KMS-11 (cell line): Measurements from ENCODE around the gene IRGC.

ENCODE experiments used
- H2AFZ ChIP-seq: fragments of 200-600 bp; sonication (generic); 2 replicates; pipeline ENCODE4 v1.6.1; 2016; ENCODE audit warnings: antibody characterized with exemption, mixed run types, low read depth
- H3K27ac ChIP-seq: fragments of 200-600 bp; sonication (generic); 2 replicates; pipeline ENCODE4 v1.6.1; 2016; ENCODE audit warnings: mild to moderate bottlenecking, mixed run types
- H3K27me3 ChIP-seq: fragments of 200-600 bp; sonication (generic); 2 replicates; pipeline ENCODE4 v1.6.1; 2017; ENCODE audit warnings: mild to moderate bottlenecking, low read depth, mixed run types, moderate library complexity; ENCODE audit not compliant: insufficient read depth
- H3K36me3 ChIP-seq: fragments of 200-600 bp; sonication (generic); 2 replicates; pipeline ENCODE4 v1.6.1; 2017; ENCODE audit warnings: mild to moderate bottlenecking, mixed run types; ENCODE audit not compliant: insufficient read depth
- H3K4me1 ChIP-seq: fragments of 200-600 bp; sonication (generic); 2 replicates; pipeline ENCODE4 v1.6.1; 2016; ENCODE audit warnings: mild to moderate bottlenecking, low read depth, mixed run types; ENCODE audit not compliant: poor library complexity, severe bottlenecking
- H3K4me2 ChIP-seq: fragments of 200-600 bp; sonication (generic); 2 replicates; pipeline ENCODE4 v1.7.0; 2016; ENCODE audit warnings: mild to moderate bottlenecking, mixed run types
- H3K4me3 ChIP-seq: fragments of 200-600 bp; sonication (generic); IDR thresholded peaks from 2 replicates; pipeline ENCODE4 v1.6.1; 2017; ENCODE audit warnings: low read depth, low read length, mixed read lengths; ENCODE audit not compliant: insufficient read depth
- H3K79me2 ChIP-seq: fragments of 200-600 bp; sonication (generic); 2 replicates; pipeline ENCODE4 v1.6.1; 2016; ENCODE audit warnings: low read depth, mixed run types; ENCODE audit not compliant: insufficient read depth
- H3K9ac ChIP-seq: fragments of 200-600 bp; sonication (generic); 2 replicates; pipeline ENCODE4 v1.6.1; 2016; ENCODE audit warnings: mild to moderate bottlenecking, mixed run types
- H4K20me1 ChIP-seq: fragments of 200-600 bp; sonication (generic); 2 replicates; pipeline ENCODE4 v1.6.1; 2016; ENCODE audit warnings: mild to moderate bottlenecking, mixed run types; ENCODE audit not compliant: insufficient read depth
- TF ChIP-seq, protein P1 (sequence below): fragments of 200-600 bp; sonication (generic); conservative IDR thresholded peaks from 2 replicates; pipeline ENCODE4 v1.6.1; 2017; ENCODE audit warnings: low read depth, mild to moderate bottlenecking, antibody characterized with exemption, low read length, moderate library complexity, mixed read lengths

IRGC gene

DNA sequence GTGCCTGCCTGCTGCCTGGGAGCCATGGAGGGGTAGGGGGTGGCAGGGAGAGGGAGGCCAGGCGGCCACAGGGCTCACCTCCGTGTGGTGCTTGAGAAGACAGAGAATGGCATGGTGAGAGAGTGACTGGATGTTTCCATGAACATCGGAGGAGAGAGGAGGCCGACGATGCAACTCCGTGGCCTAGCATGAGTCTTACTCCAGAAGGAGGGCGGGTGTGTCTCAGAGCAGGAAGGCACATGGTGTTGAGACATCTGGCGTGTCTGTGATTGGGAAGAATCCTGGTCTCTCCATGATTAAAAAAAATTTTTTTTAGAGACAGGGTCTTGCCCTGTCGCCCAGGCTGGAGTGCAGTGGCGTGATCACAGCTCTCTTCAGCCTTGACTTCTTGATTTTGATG, 5.1 kb downstream of the IRGC start:
- H3K36me3 ChIP-seq = no peaks in the 10 kb centered on the region
- no peaks in the 10 kb centered on the region for H3K27me3 ChIP-seq
- H3K4me1 ChIP-seq = no peaks in the 10 kb centered on the region
- H4K20me1 ChIP-seq = no peaks in the 10 kb centered on the region
- no peak overlapping the region for H3K4me3 ChIP-seq
- no peak overlapping the region for H3K27ac ChIP-seq
- no peak overlapping the region for H2AFZ ChIP-seq
- TF ChIP-seq, protein P1, sequence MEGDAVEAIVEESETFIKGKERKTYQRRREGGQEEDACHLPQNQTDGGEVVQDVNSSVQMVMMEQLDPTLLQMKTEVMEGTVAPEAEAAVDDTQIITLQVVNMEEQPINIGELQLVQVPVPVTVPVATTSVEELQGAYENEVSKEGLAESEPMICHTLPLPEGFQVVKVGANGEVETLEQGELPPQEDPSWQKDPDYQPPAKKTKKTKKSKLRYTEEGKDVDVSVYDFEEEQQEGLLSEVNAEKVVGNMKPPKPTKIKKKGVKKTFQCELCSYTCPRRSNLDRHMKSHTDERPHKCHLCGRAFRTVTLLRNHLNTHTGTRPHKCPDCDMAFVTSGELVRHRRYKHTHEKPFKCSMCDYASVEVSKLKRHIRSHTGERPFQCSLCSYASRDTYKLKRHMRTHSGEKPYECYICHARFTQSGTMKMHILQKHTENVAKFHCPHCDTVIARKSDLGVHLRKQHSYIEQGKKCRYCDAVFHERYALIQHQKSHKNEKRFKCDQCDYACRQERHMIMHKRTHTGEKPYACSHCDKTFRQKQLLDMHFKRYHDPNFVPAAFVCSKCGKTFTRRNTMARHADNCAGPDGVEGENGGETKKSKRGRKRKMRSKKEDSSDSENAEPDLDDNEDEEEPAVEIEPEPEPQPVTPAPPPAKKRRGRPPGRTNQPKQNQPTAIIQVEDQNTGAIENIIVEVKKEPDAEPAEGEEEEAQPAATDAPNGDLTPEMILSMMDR = no peak
- no peaks in the 10 kb centered on the region for H3K79me2 ChIP-seq
- no peak overlapping the region for H3K9ac ChIP-seq
- no peak overlapping the region for H3K4me2 ChIP-seq

DNA sequence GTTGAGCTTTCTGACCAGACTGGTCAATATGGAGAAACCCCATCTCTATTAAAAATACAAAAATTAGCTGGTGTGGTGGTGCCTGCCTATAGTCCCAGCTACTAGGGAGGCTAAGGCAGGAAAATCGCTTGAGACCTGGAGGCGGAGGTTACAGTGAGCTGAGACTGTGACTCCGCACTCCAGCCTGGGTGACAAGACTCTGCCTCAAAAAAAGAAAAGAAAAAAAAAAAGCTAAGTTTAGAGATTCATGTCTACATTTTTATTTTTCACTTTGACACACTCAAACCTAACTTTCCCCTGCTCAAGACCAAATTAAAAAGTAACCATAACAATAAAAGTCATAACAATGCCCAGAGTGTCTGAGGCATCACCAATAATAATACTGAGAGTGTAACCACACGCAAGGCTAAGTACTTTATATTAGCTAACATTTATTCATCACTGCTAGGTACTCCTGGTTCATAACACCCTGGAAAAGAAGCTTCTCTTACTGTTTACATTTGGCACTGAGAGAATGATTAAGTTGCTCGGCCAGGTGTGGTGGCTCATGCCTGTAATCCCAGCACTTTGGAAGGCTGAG, 5.7 kb downstream of the IRGC start:
- H3K27me3 ChIP-seq = no peaks in the 10 kb centered on the region
- no peak overlapping the region for H3K9ac ChIP-seq
- TF ChIP-seq, protein P1 = no peak
- no peak overlapping the region for H3K27ac ChIP-seq
- no peak overlapping the region for H3K4me3 ChIP-seq
- H2AFZ ChIP-seq = no peak overlapping the region
- H3K4me2 ChIP-seq = no peak overlapping the region
- H3K4me1 ChIP-seq = no peaks in the 10 kb centered on the region
- H3K79me2 ChIP-seq = no peaks in the 10 kb centered on the region
- no peaks in the 10 kb centered on the region for H4K20me1 ChIP-seq
- no peaks in the 10 kb centered on the region for H3K36me3 ChIP-seq

GRCh38 chr19:43723588-43723987, 7.7 kb downstream of the IRGC start:
- Histone ChIP-seq H3K79me2 (no peaks in the 10 kb centered on the region), H4K20me1 (no peaks in the 10 kb centered on the region), H2AFZ (no peak overlapping the region), H3K4me3 (no peak overlapping the region), H3K27ac (no peak overlapping the region), H3K4me1 (no peaks in the 10 kb centered on the region), H3K4me2 (no peak overlapping the region), H3K36me3 (no peaks in the 10 kb centered on the region), H3K27me3 (no peaks in the 10 kb centered on the region), H3K9ac (no peak overlapping the region)
- TF ChIP-seq, protein P1 = no peak

DNA sequence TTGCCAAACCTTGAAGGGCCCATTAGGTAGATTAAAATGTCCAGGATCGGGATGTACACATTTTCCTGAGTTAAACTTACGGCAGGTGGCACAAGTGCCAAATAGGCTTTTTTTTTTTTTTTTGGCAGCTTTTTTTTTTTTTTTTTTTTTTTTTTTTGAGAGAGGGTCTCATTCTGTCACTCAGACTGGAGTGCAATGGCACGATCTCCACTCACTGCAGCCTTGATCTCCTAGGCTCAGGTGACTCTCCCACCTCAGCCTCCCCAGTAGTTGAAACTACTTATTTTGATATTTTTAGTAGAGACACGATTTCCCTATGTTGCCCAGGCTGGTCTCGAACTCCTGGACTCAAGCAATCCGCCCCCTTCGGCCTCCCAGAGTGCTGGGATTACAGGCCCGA, 9.0 kb downstream of the IRGC start:
- no peak overlapping the region for H3K9ac ChIP-seq
- H3K4me1 ChIP-seq = no peaks in the 10 kb centered on the region
- H3K36me3 ChIP-seq = no peaks in the 10 kb centered on the region
- H3K27me3 ChIP-seq = no peaks in the 10 kb centered on the region
- H3K4me3 ChIP-seq = no peak overlapping the region
- H3K4me2 ChIP-seq = no peak overlapping the region
- no peak overlapping the region for H3K27ac ChIP-seq
- TF ChIP-seq, protein P1 = no peak
- no peak overlapping the region for H2AFZ ChIP-seq
- H3K79me2 ChIP-seq = no peaks in the 10 kb centered on the region
- H4K20me1 ChIP-seq = no peaks in the 10 kb centered on the region
